GM10248 (cell line): ENCODE results near the gene HAL.

Source experiments
- CTCF ChIA-PET: fragments of 300-600 bp; sonication (Branson Sonifier 250); formaldehyde crosslinking; extraction: SDS; loops from one replicate; lab custom pipeline; 2021; ENCODE audit warnings: antibody characterized with exemption; lab: Yijun Ruan, JAX
- POLR2A ChIA-PET: fragments of 350-650 bp; sonication (Branson Sonifier 250); formaldehyde crosslinking; extraction: SDS; loops from one replicate; lab custom pipeline; 2020; ENCODE audit warnings: antibody characterized with exemption; lab: Yijun Ruan, JAX
- DNase-seq: peaks from one replicate; pipeline ENCODE4 v3.0.0; 2012; ENCODE audit errors: extremely low spot score
- CTCF ChIP-seq: IDR thresholded peaks from 2 replicates; pipeline ENCODE4 v1.5.1; 2012; ENCODE audit warnings: mild to moderate bottlenecking, low read depth; ENCODE audit errors: extremely low read depth, missing control alignments, control extremely low read depth

HAL gene

GRCh38 chr12:95998611-95999286 lies 2.6 kb upstream of the HAL start:
- ChIA-PET CTCF (interaction anchor here (0.7 to 3.6 kb wide), 31 partner anchors 9 to 519 kb away, joined by 3 to 28 read pairs (median 5); partner anchors contain the start of genes AMDHD1 and CCDC38), POLR2A (interaction anchor here (0.6 kb wide), 1 partner anchor 1009 kb away, joined by 3 read pairs; no protein-coding TSS in a partner anchor)
- DNase-seq, result peak; percentile 72
- peak; percentile 70 for TF ChIP-seq CTCF

GRCh38 chr12:95997911-95998510 lies 1.9 kb upstream of the HAL start:
- TF ChIP-seq CTCF, result no peak
- no peak for DNase-seq
- ChIA-PET POLR2A (no interaction called here), CTCF (interaction anchor here (0.7 to 3.6 kb wide), 26 partner anchors 8 to 520 kb away, joined by 3 to 28 read pairs (median 9); partner anchors contain the start of genes AMDHD1 and CCDC38)

- ChIA-PET POLR2A (no interaction called here), CTCF (interaction anchor here (1.0 to 1.3 kb wide), 3 partner anchors 17 to 453 kb away, joined by 3 read pairs; no protein-coding TSS in a partner anchor)
- no peak for DNase-seq
- TF ChIP-seq CTCF, result no peak
Measured at GRCh38 chr12:95997276-95997675, 1.1 kb upstream of the HAL start.

- ChIA-PET CTCF (no interaction called here), POLR2A (no interaction called here)
- no peak for TF ChIP-seq CTCF
- DNase-seq, result no peak
Measured at GRCh38 chr12:95995238-95996031, 709 bp downstream of the HAL start.

GRCh38 chr12:95994476-95994875 lies 1.7 kb downstream of the HAL start:
- ChIA-PET POLR2A (no interaction called here), CTCF (interaction anchor here (0.9 to 1.4 kb wide), 2 partner anchors 13 to 76 kb away, joined by 4 to 5 read pairs; no protein-coding TSS in a partner anchor)
- no peak for TF ChIP-seq CTCF
- no peak for DNase-seq

GRCh38 chr12:95993907-95994306 lies 2.2 kb downstream of the HAL start:
- POLR2A ChIA-PET, result no interaction called here
- CTCF ChIA-PET, result interaction anchor here (0.9 to 1.4 kb wide), 2 partner anchors 13 to 76 kb away, joined by 4 to 5 read pairs; no protein-coding TSS in a partner anchor
- no peak for TF ChIP-seq CTCF

More at GRCh38 chr12:95993907-95994306, 2.2 kb downstream of the HAL start:
- DNase-seq, result no peak
